Measurements from ENCODE around the gene NEU4. TPM values are rescaled to one million over a fixed set of nuclear protein-coding genes. Genes with fewer than 3 reads are reported as not detected.

The NEU4 gene
- total RNA-seq, 1 experiment from 2014 or later = not detected

DNA sequence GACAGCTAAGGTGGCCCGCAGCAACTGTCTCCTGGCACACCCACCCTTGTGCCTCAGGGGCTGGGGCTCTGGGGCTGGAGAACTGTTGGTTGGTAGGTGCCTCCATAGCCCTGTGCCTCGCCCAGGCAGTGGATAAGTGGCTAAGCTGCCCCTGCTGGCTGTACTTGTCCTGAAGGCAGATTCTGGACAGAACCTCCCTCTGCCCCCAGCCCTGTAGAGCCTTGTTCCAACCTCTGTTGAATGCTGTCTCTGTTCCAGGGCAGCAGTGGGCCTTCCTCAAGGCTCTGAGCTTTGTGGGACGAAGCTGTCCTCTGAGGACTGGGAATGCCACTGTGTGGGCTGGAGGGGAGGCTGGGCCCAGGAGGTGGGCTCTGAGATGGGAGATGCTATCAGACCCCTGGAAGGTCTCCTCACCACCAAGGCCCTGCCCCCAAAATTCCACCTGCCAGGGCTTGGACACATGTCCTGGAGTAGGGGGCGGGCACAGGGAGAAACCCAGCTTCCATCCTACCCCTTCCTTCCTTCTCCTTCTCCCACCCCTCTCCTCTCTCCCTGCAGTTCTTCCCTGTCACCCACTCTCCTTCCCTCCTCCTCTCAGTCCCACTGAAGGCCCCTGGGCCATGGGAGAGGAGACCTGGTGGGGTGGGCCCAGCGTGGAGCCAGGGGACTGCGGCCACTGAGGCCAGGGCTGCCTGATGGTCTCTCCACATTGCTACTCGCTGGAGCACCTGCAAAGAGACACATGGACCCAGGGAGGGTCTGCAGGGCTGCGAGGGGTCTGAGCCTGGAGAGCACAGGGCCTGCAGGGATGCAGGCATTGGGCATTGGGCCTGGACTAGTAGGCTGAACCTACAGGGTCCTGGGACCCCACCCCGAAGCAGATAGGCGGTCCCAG is 51.4 kb downstream of the NEU4 start:
- peaks cover 17% of the 10 kb centered on the region for H3K9me3 Mint-ChIP-seq (ENCODE audit: unreplicated experiment)
- no peaks in the 10 kb centered on the region for H3K36me3 Mint-ChIP-seq (ENCODE audit: insufficient read depth, unreplicated experiment)
- no peak for DNase-seq (ENCODE audit: unreplicated experiment)
- TF ChIP-seq, protein P1, sequence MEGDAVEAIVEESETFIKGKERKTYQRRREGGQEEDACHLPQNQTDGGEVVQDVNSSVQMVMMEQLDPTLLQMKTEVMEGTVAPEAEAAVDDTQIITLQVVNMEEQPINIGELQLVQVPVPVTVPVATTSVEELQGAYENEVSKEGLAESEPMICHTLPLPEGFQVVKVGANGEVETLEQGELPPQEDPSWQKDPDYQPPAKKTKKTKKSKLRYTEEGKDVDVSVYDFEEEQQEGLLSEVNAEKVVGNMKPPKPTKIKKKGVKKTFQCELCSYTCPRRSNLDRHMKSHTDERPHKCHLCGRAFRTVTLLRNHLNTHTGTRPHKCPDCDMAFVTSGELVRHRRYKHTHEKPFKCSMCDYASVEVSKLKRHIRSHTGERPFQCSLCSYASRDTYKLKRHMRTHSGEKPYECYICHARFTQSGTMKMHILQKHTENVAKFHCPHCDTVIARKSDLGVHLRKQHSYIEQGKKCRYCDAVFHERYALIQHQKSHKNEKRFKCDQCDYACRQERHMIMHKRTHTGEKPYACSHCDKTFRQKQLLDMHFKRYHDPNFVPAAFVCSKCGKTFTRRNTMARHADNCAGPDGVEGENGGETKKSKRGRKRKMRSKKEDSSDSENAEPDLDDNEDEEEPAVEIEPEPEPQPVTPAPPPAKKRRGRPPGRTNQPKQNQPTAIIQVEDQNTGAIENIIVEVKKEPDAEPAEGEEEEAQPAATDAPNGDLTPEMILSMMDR (IDR thresholded peaks at IDR 0.05; ENCODE audit: unreplicated experiment) = no peak
- no peak overlapping the region for H3K27ac Mint-ChIP-seq (ENCODE audit: low read depth, unreplicated experiment)
- POLR2A ChIA-PET = no interaction called here
- peaks cover 5% of the 10 kb centered on the region for H3K4me1 Mint-ChIP-seq (ENCODE audit: insufficient read depth, unreplicated experiment)
- H3K4me3 Mint-ChIP-seq (ENCODE audit: unreplicated experiment) = no peak overlapping the region
- intact Hi-C loops (cut with micrococcal nuclease) = no loop called here
- BruUV-seq (replicated peaks) = no TSS peak
- peaks cover 40% of the 10 kb centered on the region for H3K27me3 Mint-ChIP-seq (ENCODE audit: insufficient read depth, unreplicated experiment)
- CTCF ChIA-PET = interaction anchor here (0.6 kb wide), 1 partner anchor 202 kb away, joined by 3 read pairs; no protein-coding TSS in a partner anchor

DNA sequence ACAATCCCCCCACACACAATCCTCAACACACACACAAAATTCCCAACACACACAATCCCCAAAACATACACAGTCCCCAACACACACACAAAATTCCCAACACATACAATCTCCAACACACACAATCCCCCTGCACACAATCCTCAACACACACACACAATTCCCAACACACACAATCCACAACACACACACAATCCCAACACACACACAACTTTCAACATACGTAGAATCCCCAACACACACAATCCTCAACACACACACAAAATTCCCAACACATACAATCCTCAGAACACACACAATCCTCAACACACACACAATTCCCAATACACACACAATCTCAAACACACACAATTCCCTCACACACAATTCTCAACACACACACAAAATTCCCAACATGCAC is 52.3 kb downstream of the NEU4 start:
- Mint-ChIP-seq H3K4me1 (ENCODE audit: insufficient read depth, unreplicated experiment) (peaks cover 11% of the 10 kb centered on the region), H3K4me3 (ENCODE audit: unreplicated experiment) (no peak overlapping the region), H3K27ac (ENCODE audit: low read depth, unreplicated experiment) (no peak overlapping the region), H3K27me3 (ENCODE audit: insufficient read depth, unreplicated experiment) (peaks cover 48% of the 10 kb centered on the region), H3K9me3 (ENCODE audit: unreplicated experiment) (peaks cover 18% of the 10 kb centered on the region), H3K36me3 (ENCODE audit: insufficient read depth, unreplicated experiment) (no peaks in the 10 kb centered on the region)
- POLR2A ChIA-PET = no interaction called here
- intact Hi-C loops (cut with micrococcal nuclease) = no loop called here
- no peak for DNase-seq (ENCODE audit: unreplicated experiment)
- no TSS peak for BruUV-seq (replicated peaks)
- CTCF ChIA-PET = no interaction called here
- TF ChIP-seq, protein P1 (IDR thresholded peaks at IDR 0.05; ENCODE audit: unreplicated experiment) = no peak

DNA sequence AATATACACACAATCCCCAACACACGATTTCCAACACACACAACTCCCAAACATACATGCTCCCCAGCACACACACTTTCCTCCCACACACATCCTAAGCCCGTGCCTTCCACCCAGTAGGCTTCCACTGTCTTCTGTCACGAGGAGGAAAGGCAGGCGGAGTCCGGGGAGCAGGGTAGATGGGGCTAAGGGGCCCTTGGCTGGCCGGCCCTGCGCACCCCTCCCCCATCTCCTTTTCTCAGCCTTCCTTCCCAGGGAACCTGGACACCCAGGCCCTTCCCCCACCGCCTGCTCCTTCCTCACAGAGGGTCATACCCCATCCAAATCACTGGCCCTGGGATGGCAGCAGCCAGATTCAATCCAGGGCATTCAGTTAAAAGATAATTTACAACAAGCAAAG is 53.1 kb downstream of the NEU4 start:
- ChIA-PET CTCF (no interaction called here), POLR2A (no interaction called here)
- Mint-ChIP-seq H3K36me3 (ENCODE audit: insufficient read depth, unreplicated experiment) (no peaks in the 10 kb centered on the region), H3K27ac (ENCODE audit: low read depth, unreplicated experiment) (no peak overlapping the region), H3K9me3 (ENCODE audit: unreplicated experiment) (peaks cover 18% of the 10 kb centered on the region), H3K4me1 (ENCODE audit: insufficient read depth, unreplicated experiment) (peaks cover 11% of the 10 kb centered on the region), H3K27me3 (ENCODE audit: insufficient read depth, unreplicated experiment) (peaks cover 50% of the 10 kb centered on the region), H3K4me3 (ENCODE audit: unreplicated experiment) (no peak overlapping the region)
- TF ChIP-seq, protein P1 (IDR thresholded peaks at IDR 0.05; ENCODE audit: unreplicated experiment) = no peak
- intact Hi-C loops (cut with micrococcal nuclease) = no loop called here
- BruUV-seq (replicated peaks) = no TSS peak
- DNase-seq (ENCODE audit: unreplicated experiment) = no peak

DNA sequence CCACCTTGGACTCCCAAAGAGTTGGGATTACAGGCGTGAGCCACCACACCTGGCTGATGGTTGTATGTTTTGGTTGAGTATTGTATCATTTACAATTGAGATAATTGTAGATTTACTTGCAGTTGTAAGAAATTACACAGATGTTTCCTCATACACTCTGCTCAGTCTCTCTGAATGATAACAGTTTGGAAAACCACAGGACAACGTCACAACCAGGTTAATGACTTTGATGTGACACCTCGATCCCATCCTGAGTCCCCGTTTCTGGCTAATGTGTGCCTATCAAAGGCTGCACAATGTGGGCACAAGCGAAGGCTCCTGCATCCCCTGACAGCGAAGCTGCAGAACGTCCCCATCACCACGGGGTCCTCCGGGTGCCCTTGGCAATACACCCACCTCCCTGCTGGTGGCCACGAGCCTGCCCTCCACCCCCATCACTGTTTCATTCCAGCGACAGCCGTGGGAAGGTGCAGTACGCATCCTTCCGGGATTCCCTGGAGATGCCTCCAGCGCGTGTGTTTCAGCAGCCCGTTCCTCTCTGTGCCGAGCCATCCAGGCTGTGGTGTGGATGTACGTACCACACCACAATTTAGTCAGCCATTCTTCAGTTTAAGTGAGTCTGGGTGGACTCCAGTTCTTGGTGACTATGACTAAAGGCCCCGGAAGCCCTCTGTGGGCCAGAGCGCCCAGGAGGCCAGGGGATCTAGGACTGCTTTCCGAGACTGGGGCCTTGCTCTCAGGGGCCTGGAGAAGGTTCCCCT is 54.0 kb downstream of the NEU4 start:
- no peak overlapping the region for H3K27ac Mint-ChIP-seq (ENCODE audit: low read depth, unreplicated experiment)
- peaks cover 18% of the 10 kb centered on the region for H3K9me3 Mint-ChIP-seq (ENCODE audit: unreplicated experiment)
- ChIA-PET POLR2A (no interaction called here), CTCF (no interaction called here)
- DNase-seq (ENCODE audit: unreplicated experiment) = no peak
- no TSS peak for BruUV-seq (replicated peaks)
- no peak overlapping the region for H3K4me3 Mint-ChIP-seq (ENCODE audit: unreplicated experiment)
- TF ChIP-seq, protein P1 (IDR thresholded peaks at IDR 0.05; ENCODE audit: unreplicated experiment) = no peak
- intact Hi-C loops (cut with micrococcal nuclease) = no loop called here
- H3K27me3 Mint-ChIP-seq (ENCODE audit: insufficient read depth, unreplicated experiment) = peaks cover 51% of the 10 kb centered on the region
- H3K36me3 Mint-ChIP-seq (ENCODE audit: insufficient read depth, unreplicated experiment) = no peaks in the 10 kb centered on the region
- H3K4me1 Mint-ChIP-seq (ENCODE audit: insufficient read depth, unreplicated experiment) = peaks cover 11% of the 10 kb centered on the region
